NCI-H2081 treated with DMSO at 0.1 percent for 48 hours (cell line): ENCODE measurements around the gene RNF166.

Experiments used
- DNase-seq: peaks from one replicate; lab custom pipeline; 2025; lab: John Stamatoyannopoulos, UW

The RNF166 gene

GRCh38 chr16:88739139-88739976, 33.1 kb upstream of the RNF166 start:
- DNase-seq: no peak

GRCh38 chr16:88738151-88739084, 32.2 kb upstream of the RNF166 start:
- no peak for DNase-seq

DNA sequence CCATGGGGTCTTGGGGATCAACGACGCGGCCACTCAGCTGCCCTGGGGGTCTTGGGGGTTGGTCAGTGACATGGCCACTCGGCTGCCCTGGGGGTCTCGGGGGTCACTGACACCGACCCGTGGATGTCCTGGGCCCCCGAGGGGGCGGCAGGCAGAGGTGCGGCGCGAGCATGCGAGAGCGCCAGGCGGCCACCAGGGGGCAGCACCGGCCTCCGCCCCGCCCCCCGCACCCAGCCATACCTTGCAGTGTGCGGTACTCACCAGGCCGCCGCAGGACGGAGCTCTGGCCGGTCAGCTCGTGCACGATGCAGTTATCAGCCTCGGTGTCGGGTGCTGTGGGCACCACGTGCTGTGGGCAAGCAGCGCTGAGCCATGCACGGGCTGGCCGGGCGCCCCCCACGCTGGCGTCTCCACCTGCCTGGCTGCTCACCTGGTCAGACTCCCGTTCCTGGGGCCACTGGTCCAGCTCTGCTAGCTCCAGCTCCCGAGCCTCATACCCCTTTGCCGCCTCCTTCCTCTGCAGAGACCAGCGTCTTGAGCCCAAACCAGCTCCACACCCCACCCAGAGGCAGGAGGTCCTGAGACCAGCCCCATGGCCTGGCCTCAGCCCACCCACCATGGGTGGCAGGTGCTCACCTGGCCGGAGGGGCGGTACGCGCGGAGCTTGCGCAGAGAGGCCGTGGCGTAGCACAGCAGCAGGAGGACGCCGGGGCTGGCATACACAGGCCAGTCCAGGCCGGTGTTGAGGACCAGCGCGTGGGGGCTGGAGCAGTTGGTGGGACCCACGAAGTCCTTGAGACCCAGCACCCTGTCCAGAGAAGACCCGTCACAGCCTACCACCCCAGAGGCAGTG, 31.3 kb upstream of the RNF166 start:
- DNase-seq: no peak

- DNase-seq: no peak
These were observed 30.3 kb upstream of the RNF166 start for GRCh38 chr16:88736496-88736895.

GRCh38 chr16:88736088-88736487, 29.9 kb upstream of the RNF166 start:
- DNase-seq: no peak

DNA sequence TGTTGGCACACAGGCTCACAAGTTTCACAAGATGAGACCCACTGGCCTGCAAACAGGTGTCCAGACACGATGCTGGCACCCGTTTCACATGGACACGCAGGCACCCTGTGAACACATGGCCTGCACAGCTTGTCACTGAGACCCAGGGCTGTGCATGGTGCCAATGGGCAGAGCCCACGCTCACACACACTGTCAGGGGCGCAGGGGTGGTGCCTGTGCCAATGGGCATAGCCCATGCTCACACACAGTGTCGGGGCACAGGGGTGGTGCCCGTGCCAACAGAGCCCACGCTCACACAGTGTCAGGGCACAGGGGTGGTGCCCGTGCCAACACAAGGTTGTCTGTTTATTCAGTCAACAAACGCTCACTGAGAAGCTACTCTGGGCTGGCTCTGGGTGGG, 29.4 kb upstream of the RNF166 start:
- no peak for DNase-seq

DNA sequence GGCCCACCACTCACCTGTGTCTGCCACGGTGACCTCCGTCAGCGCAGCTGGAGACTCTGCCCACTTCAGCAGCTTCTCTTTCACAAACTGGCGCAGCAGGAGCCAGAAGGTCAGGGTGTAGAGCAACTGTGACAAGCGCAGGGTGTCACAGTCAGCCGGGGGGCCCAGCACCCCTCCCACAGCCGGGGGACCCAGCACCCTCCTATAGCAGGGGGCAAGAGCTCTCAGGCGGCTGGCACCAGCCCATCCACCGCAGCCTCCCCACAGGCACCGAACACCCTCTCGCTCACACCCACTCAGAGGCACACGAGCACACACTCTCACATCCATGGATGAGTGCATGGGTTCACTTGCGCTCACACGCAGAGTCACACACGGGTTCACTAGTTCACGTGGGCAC, 28.9 kb upstream of the RNF166 start:
- no peak for DNase-seq

- DNase-seq: no peak
These were observed 28.1 kb upstream of the RNF166 start for GRCh38 chr16:88734361-88734728.

DNA sequence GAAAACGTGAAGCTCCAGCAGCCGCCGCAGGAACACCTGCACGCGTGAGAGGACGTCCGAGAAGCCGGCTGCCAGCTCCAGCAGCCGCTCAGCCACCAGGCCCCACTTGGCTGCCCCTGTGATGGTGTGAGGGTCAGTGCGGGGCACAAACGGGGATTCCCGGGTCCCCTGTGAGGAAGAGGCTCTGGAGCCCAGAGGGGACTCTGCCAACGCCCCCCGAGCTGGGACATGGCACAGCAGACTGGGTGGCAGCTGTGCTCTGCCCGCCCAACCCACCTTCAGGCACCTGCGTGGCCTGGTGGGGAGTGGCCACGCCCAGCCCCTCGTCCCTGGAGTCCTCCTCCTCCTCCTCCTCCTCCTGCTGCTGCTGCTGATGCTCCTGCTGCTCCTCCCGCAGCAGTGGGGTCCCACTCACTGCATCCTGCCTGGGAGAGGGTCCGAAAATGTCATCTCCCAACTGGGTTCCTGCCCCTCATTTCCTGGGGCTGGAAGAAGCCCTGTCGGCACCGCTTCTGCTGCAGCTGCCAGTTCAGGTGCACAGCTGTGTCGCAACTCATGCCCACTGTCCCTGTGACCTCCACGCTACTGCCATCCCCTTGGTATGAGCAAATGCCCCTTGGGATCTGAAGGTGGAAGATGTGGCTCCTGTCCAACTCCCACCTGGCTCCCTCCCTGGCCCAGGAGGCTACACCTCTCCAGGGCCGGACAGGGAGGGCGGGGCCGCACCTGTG, 27.6 kb upstream of the RNF166 start:
- no peak for DNase-seq

DNA sequence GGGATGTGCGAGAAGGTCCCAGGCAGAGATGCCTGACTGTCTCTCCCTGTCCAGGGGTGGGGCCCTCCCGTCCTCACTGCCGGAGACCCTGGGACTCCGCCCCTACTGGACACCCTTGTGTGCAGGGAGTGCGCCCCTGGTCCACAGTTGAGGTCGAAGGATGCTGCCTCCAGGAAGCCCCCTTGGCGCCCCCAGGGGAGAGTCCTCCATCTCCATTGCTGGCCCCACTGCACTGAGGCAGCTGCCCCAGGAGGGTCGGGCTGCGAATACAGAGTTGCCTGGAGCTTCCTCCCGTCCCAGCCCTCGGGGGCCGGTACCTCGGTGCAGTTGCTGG, 26.7 kb upstream of the RNF166 start:
- DNase-seq: no peak

DNA sequence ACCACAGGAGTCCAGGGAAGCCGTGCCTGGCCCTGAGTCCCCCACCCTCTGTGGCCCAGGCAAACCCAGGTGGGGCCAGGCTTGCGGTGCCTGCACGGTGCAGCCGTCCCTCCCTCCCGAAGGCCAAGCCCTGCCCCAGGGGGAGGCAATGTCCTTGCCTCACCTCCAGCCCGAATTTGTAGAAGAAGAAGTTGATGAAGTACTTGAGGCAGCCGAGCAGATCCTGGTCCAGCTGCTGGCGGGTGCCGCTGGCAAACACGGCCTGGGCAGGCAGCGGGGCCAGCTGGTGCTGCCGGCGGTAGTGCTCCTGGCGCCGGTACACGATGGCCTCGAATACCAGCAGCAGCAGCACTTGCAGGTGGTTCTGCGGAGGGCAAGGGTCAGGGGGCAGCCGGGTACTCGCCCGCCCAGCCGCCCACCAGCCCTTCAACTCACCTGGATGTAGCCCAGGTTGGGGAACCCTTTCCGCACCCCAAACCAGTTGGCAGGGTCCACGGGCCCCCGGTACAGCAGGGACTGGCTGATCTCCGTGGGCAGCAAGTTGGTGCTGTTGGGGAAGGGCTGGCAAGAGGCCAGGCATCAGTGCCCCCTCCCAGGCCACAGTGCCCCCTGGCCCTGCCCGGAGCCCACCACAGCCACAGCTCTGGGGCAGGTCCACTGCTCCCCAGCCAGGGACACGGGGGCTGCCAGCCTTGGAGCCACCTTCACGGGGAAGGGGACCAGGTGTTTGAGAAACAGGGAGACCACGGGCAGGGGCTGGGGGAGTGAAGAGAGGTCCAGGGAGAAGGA, 26.2 kb upstream of the RNF166 start:
- no peak for DNase-seq

DNA sequence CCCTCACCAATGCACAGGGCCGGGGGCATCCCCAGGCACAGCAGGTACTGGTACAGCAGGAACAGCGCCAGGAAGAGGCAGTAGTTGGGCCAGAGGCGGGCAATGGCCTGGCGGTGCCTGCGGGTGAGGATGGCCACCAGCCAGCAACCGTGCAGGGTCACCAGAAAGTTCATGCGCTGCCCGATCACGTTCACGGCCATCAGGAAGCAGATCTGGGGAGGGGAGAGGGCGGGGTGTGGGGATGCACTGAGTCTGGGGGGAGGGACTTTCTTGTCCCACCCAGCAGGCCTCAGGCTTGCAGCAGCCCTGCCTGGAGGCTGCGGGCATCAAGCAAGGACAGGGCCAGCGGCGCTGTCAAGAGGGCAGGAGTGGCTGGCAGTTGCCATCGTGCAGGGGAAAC, 25.5 kb upstream of the RNF166 start:
- no peak for DNase-seq

- no peak for DNase-seq
These were observed 24.7 kb upstream of the RNF166 start for GRCh38 chr16:88730632-88731607.

DNA sequence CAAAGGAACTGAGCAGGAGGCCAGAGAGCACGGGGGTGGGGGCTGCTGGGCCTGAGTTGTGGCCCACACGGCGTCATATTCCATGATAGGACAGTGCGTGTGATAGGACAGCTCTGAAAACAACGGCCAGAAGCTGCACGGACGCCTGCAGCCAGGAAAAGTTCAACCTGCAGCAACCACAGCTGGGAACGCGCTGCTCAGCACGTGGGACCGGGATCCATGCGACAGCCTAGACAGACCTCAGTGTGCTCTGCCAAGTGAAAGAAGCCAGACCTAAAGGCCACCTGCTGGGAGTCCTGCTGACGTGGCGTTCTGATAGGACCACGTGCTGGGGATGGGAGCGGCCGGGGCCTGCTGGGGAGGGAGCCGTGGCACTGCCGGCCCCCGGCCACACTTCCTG, 21.7 kb upstream of the RNF166 start:
- DNase-seq: no peak

DNA sequence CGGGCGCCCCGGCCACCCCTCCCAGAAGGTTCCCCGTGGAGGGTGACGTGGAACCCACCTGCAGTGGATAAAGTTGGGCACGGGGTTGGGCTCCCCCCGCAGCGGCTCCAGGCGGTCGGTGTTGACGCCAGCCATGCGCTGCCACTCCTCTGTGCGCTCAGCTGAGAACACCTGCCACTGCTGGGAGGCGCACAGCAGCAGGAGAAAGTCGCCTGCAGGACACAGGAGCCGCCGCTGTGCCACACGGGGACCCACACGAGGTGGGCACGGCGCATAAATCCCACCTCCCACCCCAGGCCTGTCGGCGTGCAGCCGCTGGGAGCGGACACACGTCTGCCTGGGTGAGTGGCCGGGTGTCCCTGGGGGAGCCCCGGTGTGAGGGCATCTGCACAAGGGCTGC, 20.8 kb upstream of the RNF166 start:
- no peak for DNase-seq

- no peak for DNase-seq
These were observed 20.2 kb upstream of the RNF166 start for GRCh38 chr16:88726408-88726749.

- DNase-seq: no peak
These were observed 19.6 kb upstream of the RNF166 start for GRCh38 chr16:88725609-88726407.

DNA sequence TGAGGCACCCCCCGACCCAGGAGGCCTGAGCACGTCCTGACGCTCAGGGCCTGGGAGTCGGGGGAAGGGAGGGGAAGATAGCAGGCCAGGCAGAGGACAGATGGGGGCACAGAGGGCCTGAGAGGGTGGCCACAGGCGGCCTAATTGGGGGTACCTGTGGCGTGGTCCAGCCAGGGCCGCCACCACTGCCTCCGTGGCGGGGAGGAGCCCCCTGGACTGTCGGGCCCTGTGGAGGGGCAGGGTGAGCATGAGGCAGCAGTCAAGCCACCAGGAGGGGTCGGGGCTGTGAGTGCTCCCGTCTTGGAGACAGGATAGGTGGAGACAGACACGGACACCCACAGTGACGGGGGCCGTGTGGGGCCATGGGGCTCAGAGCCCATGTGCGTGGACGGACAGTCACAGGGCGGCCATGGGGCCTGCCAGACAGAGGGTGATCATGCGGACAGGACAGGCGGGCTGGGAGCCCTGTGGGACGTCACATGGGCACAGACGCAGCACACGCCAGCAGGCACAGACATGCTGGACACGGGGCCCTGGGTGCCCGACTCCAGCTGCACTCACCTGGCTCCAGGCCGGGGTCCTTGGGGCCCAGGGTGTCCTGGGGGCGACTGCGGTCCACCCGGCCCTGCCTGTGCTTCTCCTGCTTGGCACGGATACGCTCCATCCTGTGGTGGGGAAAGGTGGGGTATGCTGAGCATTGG, 18.8 kb upstream of the RNF166 start:
- no peak for DNase-seq
